Measurements from ENCODE around the gene GPR156.

Gene GPR156

GRCh38 chr3:120196333-120196732, 88.7 kb downstream of the GPR156 start:
- DNase-seq (ENCODE audit: low read depth in 2 of 2) = no peak

- DNase-seq (ENCODE audit: low read depth in 2 of 2) = no peak
These were observed 91.5 kb downstream of the GPR156 start for GRCh38 chr3:120193554-120193953.

- DNase-seq (ENCODE audit: low read depth in 2 of 2) = no peak
These were observed 92.4 kb downstream of the GPR156 start for GRCh38 chr3:120192579-120192978.

GRCh38 chr3:120192159-120192558, 92.9 kb downstream of the GPR156 start:
- DNase-seq (ENCODE audit: low read depth in 2 of 2) = no peak

GRCh38 chr3:120182613-120183511, 102.2 kb downstream of the GPR156 start:
- no peak for DNase-seq (ENCODE audit: low read depth in 2 of 2)

GRCh38 chr3:120181632-120182031, 103.4 kb downstream of the GPR156 start:
- no peak for DNase-seq (ENCODE audit: low read depth in 2 of 2)

- no peak for DNase-seq (ENCODE audit: low read depth in 2 of 2)
These were observed 104.2 kb downstream of the GPR156 start for GRCh38 chr3:120180731-120181412.

- no peak for DNase-seq (ENCODE audit: low read depth in 2 of 2)
These were observed 107.2 kb downstream of the GPR156 start for GRCh38 chr3:120177707-120178306.

GRCh38 chr3:120177151-120177550, 107.9 kb downstream of the GPR156 start:
- no peak for DNase-seq (ENCODE audit: low read depth in 2 of 2)

- DNase-seq (ENCODE audit: low read depth in 2 of 2) = no peak
These were observed 110.0 kb downstream of the GPR156 start for GRCh38 chr3:120174811-120175539.

GRCh38 chr3:120173056-120173675, 111.9 kb downstream of the GPR156 start:
- DNase-seq (ENCODE audit: low read depth in 2 of 2) = no peak

GRCh38 chr3:120172070-120172469, 113.0 kb downstream of the GPR156 start:
- no peak for DNase-seq (ENCODE audit: low read depth in 2 of 2)

- no peak for DNase-seq (ENCODE audit: low read depth in 2 of 2)
These were observed 113.7 kb downstream of the GPR156 start for GRCh38 chr3:120171134-120171873.

GRCh38 chr3:120170223-120170622, 114.8 kb downstream of the GPR156 start:
- no peak for DNase-seq (ENCODE audit: low read depth in 2 of 2)

- DNase-seq (ENCODE audit: low read depth in 2 of 2) = no peak
These were observed 115.6 kb downstream of the GPR156 start for GRCh38 chr3:120169407-120169806.

GRCh38 chr3:120168611-120169010, 116.4 kb downstream of the GPR156 start:
- DNase-seq (ENCODE audit: low read depth in 2 of 2) = no peak

- DNase-seq (ENCODE audit: low read depth in 2 of 2) = no peak
These were observed 117.0 kb downstream of the GPR156 start for GRCh38 chr3:120168038-120168437.

- no peak for DNase-seq (ENCODE audit: low read depth in 2 of 2)
These were observed 117.5 kb downstream of the GPR156 start for GRCh38 chr3:120167488-120167887.

- no peak for DNase-seq (ENCODE audit: low read depth in 2 of 2)
These were observed 121.2 kb downstream of the GPR156 start for GRCh38 chr3:120163816-120164215.

- DNase-seq (ENCODE audit: low read depth in 2 of 2) = no peak
These were observed 122.0 kb downstream of the GPR156 start for GRCh38 chr3:120163026-120163425.

- no peak for DNase-seq (ENCODE audit: low read depth in 2 of 2)
These were observed 122.6 kb downstream of the GPR156 start for GRCh38 chr3:120162400-120162799.

Data from stimulated activated CD4-positive, alpha-beta T cell treated with anti-CD3 and anti-CD28 coated beads, Interleukin-4, amount 100 ng/mL, for 48 hours (primary cell).